Neural progenitor cell (in vitro differentiated cells): ENCODE results near the gene FGF19. TPM values are rescaled to one million over a fixed set of nuclear protein-coding genes. Genes with fewer than 3 reads are reported as not detected.

Source experiments
- DNase-seq: peaks from one replicate; pipeline ENCODE4 v3.0.0-alpha.2; 2016; ENCODE audit warnings: low spot score
- H2AFZ ChIP-seq: fragments of 200-600 bp; sonication (generic); replicated peaks from 2 replicates; pipeline ENCODE4 v1.6.1; 2016; ENCODE audit warnings: antibody characterized with exemption
- H3F3A ChIP-seq: fragments of 200-600 bp; sonication (generic); 2 replicates; pipeline ENCODE4 v1.6.1; 2016; ENCODE audit warnings: antibody characterized with exemption, low read depth
- H3K27ac ChIP-seq: fragments of 200-600 bp; sonication (generic); 2 replicates; pipeline ENCODE4 v1.5.1; 2016; ENCODE audit warnings: mild to moderate bottlenecking
- H3K27me3 ChIP-seq: fragments of 200-600 bp; sonication (generic); 2 replicates; pipeline ENCODE4 v1.6.1; 2016; ENCODE audit warnings: mild to moderate bottlenecking, moderate library complexity
- H3K36me3 ChIP-seq: fragments of 200-600 bp; sonication (generic); 2 replicates; pipeline ENCODE4 v1.5.1; 2016
- H3K4me1 ChIP-seq: fragments of 200-600 bp; sonication (generic); 2 replicates; pipeline ENCODE4 v1.6.1; 2016; ENCODE audit warnings: mixed run types
- H3K4me2 ChIP-seq: fragments of 200-600 bp; sonication (generic); 2 replicates; pipeline ENCODE4 v1.6.1; 2016
- H3K4me3 ChIP-seq: fragments of 200-600 bp; sonication (generic); 2 replicates; pipeline ENCODE4 v1.5.1; 2016
- H3K79me2 ChIP-seq: fragments of 200-600 bp; sonication (generic); 2 replicates; pipeline ENCODE4 v1.6.1; 2016; ENCODE audit warnings: low read depth
- H3K9ac ChIP-seq: fragments of 200-600 bp; sonication (generic); 2 replicates; pipeline ENCODE4 v1.6.1; 2016
- H3K9me3 ChIP-seq: fragments of 200-600 bp; sonication (generic); 2 replicates; pipeline ENCODE4 v1.5.1; 2016; ENCODE audit warnings: low read depth
- H4K20me1 ChIP-seq: fragments of 200-600 bp; sonication (generic); 2 replicates; pipeline ENCODE4 v1.6.1; 2016; ENCODE audit warnings: low read depth
- H3K27ac Mint-ChIP-seq: 3 replicates; pipeline ENCODE4 v1.8.0; 2021; ENCODE audit warnings: mixed read lengths
- H3K27me3 Mint-ChIP-seq: 2 replicates; pipeline ENCODE4 v1.8.0; 2022; ENCODE audit warnings: low read depth, mild to moderate bottlenecking, inconsistent platforms, moderate library complexity, mixed read lengths; ENCODE audit not compliant: insufficient read depth
- H3K36me3 Mint-ChIP-seq: 3 replicates; pipeline ENCODE4 v1.8.0; 2021; ENCODE audit warnings: mixed read lengths
- H3K4me1 Mint-ChIP-seq: 3 replicates; pipeline ENCODE4 v1.8.0; 2021; ENCODE audit warnings: mixed read lengths
- H3K4me3 Mint-ChIP-seq: 3 replicates; pipeline ENCODE4 v1.8.0; 2021; ENCODE audit warnings: mild to moderate bottlenecking, moderate library complexity, mixed read lengths
- H3K9me3 Mint-ChIP-seq: 3 replicates; pipeline ENCODE4 v1.8.0; 2020; ENCODE audit warnings: mixed read lengths
- CTCF ChIP-seq: fragments of 200-600 bp; sonication (generic); IDR thresholded peaks from 2 replicates; pipeline ENCODE4 v1.5.1; 2017; ENCODE audit warnings: antibody characterized with exemption, mild to moderate bottlenecking
- EZH2 ChIP-seq: fragments of 200-600 bp; sonication (generic); IDR thresholded peaks from 2 replicates; pipeline ENCODE4 v1.6.1; 2017; ENCODE audit warnings: antibody characterized with exemption, mild to moderate bottlenecking, moderate library complexity
- EZH2phosphoT487 ChIP-seq: fragments of 200-600 bp; sonication (generic); IDR thresholded peaks from 2 replicates; pipeline ENCODE4 v1.6.1; 2017; ENCODE audit warnings: antibody characterized with exemption
- total RNA-seq: library from RNA; depleted of rRNA; stranded (reverse); fragments of >200 nt; gene quantifications from 2 replicates; pipeline ENCODE4 v1.2.3, GENCODE V29; 2015; ENCODE audit warnings: low replicate concordance

FGF19 gene
- total RNA-seq, 1 donor from 2014 or later = not detected

DNA sequence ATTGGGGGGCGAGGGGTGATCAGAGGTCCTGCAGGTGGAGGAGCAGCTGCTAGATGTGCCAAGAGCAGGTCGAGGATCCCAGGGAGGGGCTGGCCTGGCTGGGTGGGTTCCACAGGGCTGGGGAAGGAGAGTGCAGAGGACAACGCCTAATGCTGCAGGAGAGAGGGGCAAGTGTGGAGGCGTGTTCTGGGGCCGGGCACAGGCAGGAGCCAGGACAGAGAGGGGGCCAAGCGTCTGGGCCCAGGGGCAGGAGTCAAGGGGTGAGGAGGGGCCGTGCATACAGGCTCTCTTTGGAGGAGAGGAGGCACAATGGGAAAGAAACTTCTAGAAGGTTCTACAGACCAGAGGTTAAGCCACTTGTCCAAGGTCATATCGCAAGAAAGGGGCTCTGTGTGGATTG, 26.7 kb upstream of the FGF19 start:
- Histone ChIP-seq H3K27ac (no peak overlapping the region), H3K27me3 (no peaks in the 10 kb centered on the region), H3K4me2 (no peak overlapping the region), H3K79me2 (no peaks in the 10 kb centered on the region), H3K4me3 (no peak overlapping the region), H3K9me3 (no peaks in the 10 kb centered on the region), H3K9ac (no peak overlapping the region), H2AFZ (no peak overlapping the region), H3K4me1 (no peaks in the 10 kb centered on the region), H3F3A (no peaks in the 10 kb centered on the region), H3K36me3 (no peaks in the 10 kb centered on the region), H4K20me1 (no peaks in the 10 kb centered on the region)
- no peak overlapping the region for H3K4me3 Mint-ChIP-seq
- no peaks in the 10 kb centered on the region for H3K36me3 Mint-ChIP-seq
- H3K4me1 Mint-ChIP-seq = no peaks in the 10 kb centered on the region
- H3K27ac Mint-ChIP-seq = no peak overlapping the region
- peaks cover 7% of the 10 kb centered on the region for H3K9me3 Mint-ChIP-seq
- TF ChIP-seq EZH2phosphoT487 (no peak), EZH2 (no peak), CTCF (no peak)
- no peak for DNase-seq
- peaks cover 6% of the 10 kb centered on the region for H3K27me3 Mint-ChIP-seq

- Mint-ChIP-seq H3K4me1 (no peaks in the 10 kb centered on the region), H3K27me3 (peaks cover 4% of the 10 kb centered on the region), H3K4me3 (no peak overlapping the region), H3K9me3 (peaks cover 7% of the 10 kb centered on the region), H3K27ac (no peak overlapping the region), H3K36me3 (no peaks in the 10 kb centered on the region)
- Histone ChIP-seq H2AFZ (no peak overlapping the region), H3F3A (no peaks in the 10 kb centered on the region), H3K4me3 (no peak overlapping the region), H3K4me2 (no peak overlapping the region), H3K27me3 (no peaks in the 10 kb centered on the region), H3K79me2 (no peaks in the 10 kb centered on the region), H3K4me1 (no peaks in the 10 kb centered on the region), H3K9me3 (no peaks in the 10 kb centered on the region), H3K9ac (no peak overlapping the region), H3K36me3 (no peaks in the 10 kb centered on the region), H3K27ac (no peak overlapping the region), H4K20me1 (no peaks in the 10 kb centered on the region)
- TF ChIP-seq EZH2phosphoT487 (no peak), EZH2 (no peak), CTCF (no peak)
- DNase-seq = no peak
Observed at GRCh38 chr11:69729252-69729651, 25.4 kb upstream of the FGF19 start.

DNA sequence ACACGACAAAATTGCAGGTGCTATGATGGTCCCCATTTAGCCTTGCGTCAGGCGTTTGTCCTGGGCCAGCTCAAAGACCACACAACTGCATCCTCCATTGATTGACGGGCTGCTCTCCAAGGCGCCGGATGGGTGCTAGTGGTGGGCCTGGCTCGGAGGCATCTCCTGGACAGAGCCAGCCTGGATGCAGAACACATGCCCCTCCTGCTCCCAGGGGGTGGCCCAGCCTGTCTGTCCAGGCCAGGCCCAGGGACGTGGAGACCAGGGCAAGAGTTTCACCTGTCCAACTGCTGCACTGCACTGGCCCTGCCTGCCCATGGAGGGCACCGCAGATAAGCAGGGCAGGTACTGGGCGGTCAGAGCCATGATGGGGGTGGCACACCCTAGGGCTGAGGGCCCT, 23.4 kb upstream of the FGF19 start:
- Histone ChIP-seq H3K36me3 (no peaks in the 10 kb centered on the region), H3F3A (no peaks in the 10 kb centered on the region), H4K20me1 (no peaks in the 10 kb centered on the region), H3K4me1 (no peaks in the 10 kb centered on the region), H3K4me3 (no peak overlapping the region), H3K9ac (no peak overlapping the region), H3K27me3 (no peaks in the 10 kb centered on the region), H3K27ac (no peak overlapping the region), H2AFZ (no peak overlapping the region), H3K9me3 (no peaks in the 10 kb centered on the region), H3K4me2 (no peak overlapping the region), H3K79me2 (no peaks in the 10 kb centered on the region)
- Mint-ChIP-seq H3K4me1 (no peaks in the 10 kb centered on the region), H3K4me3 (no peak overlapping the region), H3K27ac (peak overlapping the region; percentile 62), H3K36me3 (no peaks in the 10 kb centered on the region), H3K27me3 (peaks cover 5% of the 10 kb centered on the region), H3K9me3 (no peaks in the 10 kb centered on the region)
- no peak for DNase-seq
- no peak for TF ChIP-seq EZH2

DNA sequence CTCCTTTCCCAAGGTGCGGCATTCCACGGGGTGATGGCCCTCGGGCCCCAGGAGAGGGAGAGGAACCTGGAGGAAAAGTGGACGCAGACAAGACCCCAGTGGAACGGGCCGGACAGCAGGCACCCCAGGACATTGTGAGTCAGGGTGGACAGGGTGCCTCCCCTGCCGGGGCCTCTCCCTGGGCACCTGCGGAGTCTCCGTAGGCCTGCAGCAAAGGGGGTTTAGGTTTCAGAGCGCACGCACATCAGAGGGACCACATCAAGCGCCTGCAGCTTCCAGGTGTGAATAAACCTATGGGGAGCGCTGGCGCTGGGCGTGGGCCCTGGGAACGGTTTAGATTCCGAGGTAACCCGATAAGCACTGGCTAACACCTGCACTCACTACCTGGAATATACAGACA, 22.7 kb upstream of the FGF19 start:
- Histone ChIP-seq H3F3A (no peaks in the 10 kb centered on the region), H4K20me1 (no peaks in the 10 kb centered on the region), H3K27me3 (no peaks in the 10 kb centered on the region), H3K79me2 (no peaks in the 10 kb centered on the region), H2AFZ (no peak overlapping the region), H3K4me1 (peaks cover under 1% of the 10 kb centered on the region), H3K9ac (no peak overlapping the region), H3K4me3 (no peak overlapping the region), H3K9me3 (no peaks in the 10 kb centered on the region), H3K27ac (no peak overlapping the region), H3K4me2 (no peak overlapping the region), H3K36me3 (no peaks in the 10 kb centered on the region)
- Mint-ChIP-seq H3K4me3 (no peak overlapping the region), H3K36me3 (no peaks in the 10 kb centered on the region), H3K27ac (no peak overlapping the region), H3K4me1 (no peaks in the 10 kb centered on the region), H3K9me3 (no peaks in the 10 kb centered on the region), H3K27me3 (peaks cover 5% of the 10 kb centered on the region)
- no peak for TF ChIP-seq CTCF
- TF ChIP-seq EZH2phosphoT487 = no peak
- TF ChIP-seq EZH2 = no peak
- no peak for DNase-seq
